Islet of Langerhans (tissue), 1 donor: ENCODE measurements around the gene FLVCR1.
"Not testable (repeated sequence)": the region's sequence is repeated elsewhere in the genome, so short reads cannot be mapped to it uniquely, and the experiment has no call there.

Experiments used
- FAIRE-seq: peaks from one replicate; lab custom pipeline; 2011; peaks lifted over from hg19 to GRCh38; lab: Jason Lieb, UNC

Gene FLVCR1

GRCh38 chr1:212857992-212858460 lies at the start of gene FLVCR1:
Gene FLVCR1 (plus strand): TSS chr1:212858275. CDS start chr1:212858453, 178 bp downstream.
- FAIRE-seq, result no peak

- FAIRE-seq, result peak; percentile 100
Observed at GRCh38 chr1:212814537-212815334, 43.3 kb upstream of the FLVCR1 start.

- FAIRE-seq, result no peak
Observed at GRCh38 chr1:212816567-212817278, 41.4 kb upstream of the FLVCR1 start.

- no peak for FAIRE-seq
Observed at GRCh38 chr1:212819726-212820125, 38.3 kb upstream of the FLVCR1 start.

GRCh38 chr1:212820969-212821368 lies 37.1 kb upstream of the FLVCR1 start:
- FAIRE-seq, result no peak

- no peak for FAIRE-seq
Observed at GRCh38 chr1:212822956-212823355, 35.1 kb upstream of the FLVCR1 start.

GRCh38 chr1:212824201-212824600 lies 33.9 kb upstream of the FLVCR1 start:
- no peak for FAIRE-seq

- FAIRE-seq, result no peak
Observed at GRCh38 chr1:212825798-212826452, 32.1 kb upstream of the FLVCR1 start.

GRCh38 chr1:212827171-212827776 lies 30.8 kb upstream of the FLVCR1 start:
- no peak for FAIRE-seq

GRCh38 chr1:212827831-212828278 lies 30.2 kb upstream of the FLVCR1 start:
- FAIRE-seq, result no peak

- no peak for FAIRE-seq
Observed at GRCh38 chr1:212828395-212828794, 29.7 kb upstream of the FLVCR1 start.

GRCh38 chr1:212833211-212834207 lies 24.6 kb upstream of the FLVCR1 start:
- FAIRE-seq, result not testable (repeated sequence)

GRCh38 chr1:212838145-212838544 lies 19.9 kb upstream of the FLVCR1 start:
- no peak for FAIRE-seq

- not testable (repeated sequence) for FAIRE-seq
Observed at GRCh38 chr1:212844521-212844920, 13.6 kb upstream of the FLVCR1 start.

GRCh38 chr1:212847549-212847948 lies 10.5 kb upstream of the FLVCR1 start, which contains the start of gene SPATA45:
Gene SPATA45 (minus strand): TSS chr1:212847649. CDS start chr1:212836149, 11,500 bp downstream.
- FAIRE-seq, result no peak

- no peak for FAIRE-seq
Observed at GRCh38 chr1:212852105-212852688, 5.9 kb upstream of the FLVCR1 start.

- no peak for FAIRE-seq
Observed at GRCh38 chr1:212853658-212854057, 4.4 kb upstream of the FLVCR1 start.

GRCh38 chr1:212856755-212857154 lies 1.3 kb upstream of the FLVCR1 start:
- no peak for FAIRE-seq

- no peak for FAIRE-seq
Observed at GRCh38 chr1:212858461-212859265, 588 bp downstream of the FLVCR1 start.
